Endodermal cell (in vitro differentiated cells): ENCODE data around the gene PNMA1. TPM values are rescaled to one million over a fixed set of nuclear protein-coding genes. Genes with fewer than 3 reads are reported as not detected.

ENCODE experiments used
- DNase-seq: peaks from one replicate; pipeline ENCODE4 v3.0.0-alpha.2; 2017
- H3K27ac ChIP-seq: 2 replicates; pipeline ENCODE4 v1.5.1; 2013; ENCODE audit warnings: mild to moderate bottlenecking, low read depth, low read length, moderate library complexity
- H3K27me3 ChIP-seq: 2 replicates; pipeline ENCODE4 v1.6.1; 2013; ENCODE audit warnings: mild to moderate bottlenecking, low read length, moderate library complexity; ENCODE audit not compliant: insufficient read depth, control insufficient read depth, poor library complexity, severe bottlenecking
- H3K36me3 ChIP-seq: 2 replicates; pipeline ENCODE4 v1.7.0; 2013; ENCODE audit warnings: mild to moderate bottlenecking, low read length, moderate library complexity; ENCODE audit not compliant: control insufficient read depth, insufficient read depth
- H3K4me1 ChIP-seq: one replicate; pipeline ENCODE4 v1.7.0; 2013; ENCODE audit warnings: low read length; ENCODE audit not compliant: control insufficient read depth, insufficient read depth
- H3K4me3 ChIP-seq: 2 replicates; pipeline ENCODE4 v1.5.1; 2013; ENCODE audit warnings: mild to moderate bottlenecking, low read length, moderate library complexity
- H3K9ac ChIP-seq: 2 replicates; pipeline ENCODE4 v1.6.1; 2013; ENCODE audit warnings: mild to moderate bottlenecking, low read length, moderate library complexity; ENCODE audit not compliant: poor library complexity, severe bottlenecking; ENCODE audit errors: extremely low read depth
- H3K9me3 ChIP-seq: 2 replicates; pipeline ENCODE4 v1.6.1; 2013; ENCODE audit warnings: mild to moderate bottlenecking, low read length, moderate library complexity; ENCODE audit not compliant: control insufficient read depth
- H3K27ac Mint-ChIP-seq: 2 replicates; pipeline ENCODE4 v1.8.0; 2020; ENCODE audit warnings: mixed read lengths
- H3K27me3 Mint-ChIP-seq: 2 replicates; pipeline ENCODE4 v1.8.0; 2021; ENCODE audit warnings: mild to moderate bottlenecking, mixed read lengths; ENCODE audit not compliant: insufficient read depth
- H3K36me3 Mint-ChIP-seq: 2 replicates; pipeline ENCODE4 v1.8.0; 2020; ENCODE audit warnings: low read depth, mixed read lengths
- H3K4me1 Mint-ChIP-seq: 2 replicates; pipeline ENCODE4 v1.8.0; 2020; ENCODE audit warnings: mixed read lengths
- H3K4me3 Mint-ChIP-seq: 2 replicates; pipeline ENCODE4 v1.8.0; 2020; ENCODE audit warnings: mild to moderate bottlenecking, moderate library complexity, mixed read lengths
- H3K9me3 Mint-ChIP-seq: 2 replicates; pipeline ENCODE4 v1.8.0; 2020; ENCODE audit warnings: mild to moderate bottlenecking, mixed read lengths
- CTCF ChIP-seq: fragments of 200-600 bp; sonication (generic); conservative IDR thresholded peaks from 2 replicates; pipeline ENCODE4 v1.5.0; 2021; ENCODE audit warnings: antibody characterized with exemption, mild to moderate bottlenecking
- WGBS, 2 experiments: methylation state at CpG; one replicate each; pipeline versions ENCODE4 v1.1.5 to v1.1.7; 2013; ENCODE audit warnings: missing lambda C conversion rate in 2 of 2, mixed read lengths in 1 of 2; ENCODE audit not compliant: insufficient coverage in 1 of 2, insufficient read length in 1 of 2; 5-methylcytosine and 5-hydroxymethylcytosine counted together
- total RNA-seq, 2 donors: library from RNA; stranded (reverse); fragmentation: NEBNext Ultra II Directional in 1 of 2; extraction: Animal tissue kit (Norgen Biotek cat#: 25700) in 1 of 2; gene quantifications; 2 replicates in 1 of 2; 3 replicates in 1 of 2; pipeline ENCODE4 v1.2.1, GENCODE V29; 2021

PNMA1 gene
- total RNA-seq, 2 donors from 2014 or later: 66.9 to 70.4 TPM

DNA sequence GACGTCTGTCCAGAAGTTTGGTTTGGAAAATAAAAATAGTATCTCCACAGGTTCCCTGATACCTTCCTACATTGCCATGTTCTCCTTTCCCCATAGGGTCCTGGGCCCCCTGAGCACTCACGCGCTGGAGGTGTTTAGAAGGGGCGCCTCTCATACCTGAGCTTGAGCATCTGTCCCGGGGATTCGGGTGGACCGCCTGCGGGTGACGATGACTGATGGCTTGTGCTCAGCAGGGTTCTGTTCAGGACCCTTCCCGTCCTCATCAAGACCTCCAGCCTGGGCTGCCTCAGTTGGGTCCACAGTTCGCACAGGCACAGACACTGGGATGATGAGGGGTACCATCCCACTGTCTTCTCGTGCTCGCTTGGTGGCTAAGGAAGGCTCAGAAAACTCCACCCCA lies 22.7 kb upstream of the PNMA1 start:
- H3K27ac ChIP-seq: no peak overlapping the region
- H3K4me1 Mint-ChIP-seq: peaks cover 11% of the 10 kb centered on the region
- no peak for DNase-seq
- H3K27ac Mint-ChIP-seq: no peak overlapping the region
- H3K4me3 ChIP-seq: no peak overlapping the region
- H3K4me1 ChIP-seq: peaks cover 3% of the 10 kb centered on the region
- no peak overlapping the region for H3K9ac ChIP-seq
- H3K9me3 ChIP-seq: no peaks in the 10 kb centered on the region
- no peaks in the 10 kb centered on the region for H3K27me3 ChIP-seq
- H3K9me3 Mint-ChIP-seq: no peaks in the 10 kb centered on the region
- no peak overlapping the region for H3K4me3 Mint-ChIP-seq
- H3K36me3 ChIP-seq: peaks cover 19% of the 10 kb centered on the region
- peaks cover 22% of the 10 kb centered on the region for H3K36me3 Mint-ChIP-seq
- TF ChIP-seq CTCF: no peak
- WGBS, 2 experiments: 89% methylated on average over 11 to 13 of the region's 13 CpGs
- no peaks in the 10 kb centered on the region for H3K27me3 Mint-ChIP-seq

GRCh38 chr14:73732006-73732405 lies 17.8 kb upstream of the PNMA1 start:
- TF ChIP-seq CTCF: no peak
- Histone ChIP-seq H3K9me3 (no peaks in the 10 kb centered on the region), H3K4me1 (no peaks in the 10 kb centered on the region), H3K27ac (no peak overlapping the region), H3K27me3 (no peaks in the 10 kb centered on the region), H3K9ac (no peak overlapping the region), H3K4me3 (no peak overlapping the region), H3K36me3 (peaks cover 33% of the 10 kb centered on the region)
- H3K9me3 Mint-ChIP-seq: no peaks in the 10 kb centered on the region
- DNase-seq: no peak
- peak overlapping the region; percentile 1 for H3K27ac Mint-ChIP-seq
- H3K27me3 Mint-ChIP-seq: no peaks in the 10 kb centered on the region
- H3K36me3 Mint-ChIP-seq: peaks cover 36% of the 10 kb centered on the region
- H3K4me1 Mint-ChIP-seq: peaks cover 7% of the 10 kb centered on the region
- 91 to 93% methylated on average over 3 of the region's 3 CpGs for WGBS, 2 experiments
- no peak overlapping the region for H3K4me3 Mint-ChIP-seq

DNA sequence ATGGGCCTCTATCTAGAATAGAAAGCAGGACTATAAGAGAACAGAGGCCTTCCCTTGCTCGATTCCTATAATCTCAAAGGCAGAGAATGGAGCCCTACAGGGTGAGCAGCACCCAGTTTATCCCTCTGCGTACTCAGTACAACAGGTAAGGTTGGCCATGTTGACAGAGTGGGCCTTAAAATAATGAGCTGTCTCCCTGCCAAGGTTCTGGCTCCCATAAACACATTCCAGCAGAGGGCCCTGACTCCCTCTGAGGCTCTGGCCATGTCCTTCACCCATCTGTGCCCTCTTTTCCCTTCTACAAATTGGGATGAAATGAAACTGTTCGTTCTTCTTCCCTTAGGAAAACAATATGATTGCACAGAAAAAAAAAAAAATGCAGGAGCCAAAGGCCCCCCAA lies 16.9 kb upstream of the PNMA1 start:
- peaks cover 37% of the 10 kb centered on the region for H3K36me3 ChIP-seq
- no peak overlapping the region for H3K4me3 ChIP-seq
- no peak overlapping the region for H3K27ac Mint-ChIP-seq
- no peak for DNase-seq
- peaks cover 3% of the 10 kb centered on the region for H3K4me1 ChIP-seq
- H3K9me3 Mint-ChIP-seq: no peaks in the 10 kb centered on the region
- H3K36me3 Mint-ChIP-seq: peaks cover 34% of the 10 kb centered on the region
- H3K4me3 Mint-ChIP-seq: no peak overlapping the region
- no peak overlapping the region for H3K9ac ChIP-seq
- no peaks in the 10 kb centered on the region for H3K9me3 ChIP-seq
- H3K27me3 Mint-ChIP-seq: no peaks in the 10 kb centered on the region
- no peak overlapping the region for H3K27ac ChIP-seq
- H3K27me3 ChIP-seq: no peaks in the 10 kb centered on the region
- peak; percentile 16 for TF ChIP-seq CTCF
- WGBS, 2 experiments: 80 to 88% methylated on average over 2 to 3 of the region's 3 CpGs
- H3K4me1 Mint-ChIP-seq: peaks cover 7% of the 10 kb centered on the region
